ENCODE results near the gene MYO1E.

The MYO1E gene

GRCh38 chr15:59096429-59096828, 276.2 kb downstream of the MYO1E start:
- in situ Hi-C loops (cut with MboI; ENCODE audit: low pct_unique_long_range_greater_than_20kb, low sequenced_read_pairs, unreplicated experiment): no loop called here
- TF ChIP-seq CTCF (IDR thresholded peaks at IDR 0.05; ENCODE audit: extremely low read depth, insufficient read depth, missing control alignments): no peak

GRCh38 chr15:59094077-59094476, 278.6 kb downstream of the MYO1E start:
- no peak for TF ChIP-seq CTCF (IDR thresholded peaks at IDR 0.05; ENCODE audit: extremely low read depth, insufficient read depth, missing control alignments)
- in situ Hi-C loops (cut with MboI; ENCODE audit: low pct_unique_long_range_greater_than_20kb, low sequenced_read_pairs, unreplicated experiment): no loop called here
- no peak for DNase-seq (ENCODE audit: low spot score)

More at GRCh38 chr15:59096429-59096828, 276.2 kb downstream of the MYO1E start:
- no peak for DNase-seq (ENCODE audit: low spot score)

- in situ Hi-C loops (cut with MboI; ENCODE audit: low pct_unique_long_range_greater_than_20kb, low sequenced_read_pairs, unreplicated experiment): no loop called here
- TF ChIP-seq CTCF (IDR thresholded peaks at IDR 0.05; ENCODE audit: extremely low read depth, insufficient read depth, missing control alignments): no peak
- no peak for DNase-seq (ENCODE audit: low spot score)
Measured at GRCh38 chr15:59087731-59088130, 284.9 kb downstream of the MYO1E start.

Measured in GM13977 (cell line).